Adrenal gland (tissue), 12 donors: ENCODE data around the gene ANO7. TPM values are rescaled to one million over a fixed set of nuclear protein-coding genes. Genes with fewer than 3 reads are reported as not detected.
A peak's percentile ranks its signal among the peaks of the same experiment; 100 is the strongest.

ENCODE experiments used
- DNase-seq, 7 donors: peaks; one replicate each; pipeline ENCODE4 v3.0.0-alpha.2; 2019 to 2020
- H3K27ac ChIP-seq, 5 donors: fragments of 200-600 bp; sonication (generic) in 4 of 5; 1 replicate in 3 of 5; 2 replicates in 2 of 5; pipeline versions ENCODE4 v1.5.1 to v1.8.0; 2016 to 2020; ENCODE audit warnings: mild to moderate bottlenecking in 1 of 5
- H3K27me3 ChIP-seq: fragments of 200-600 bp; 2 replicates; pipeline ENCODE4 v1.8.0; 2021
- H3K36me3 ChIP-seq, 2 donors: fragments of 200-600 bp; replicated peaks in 1 of 2; 1 replicate in 1 of 2; 2 replicates in 1 of 2; pipeline versions ENCODE4 v1.5.1 to v1.8.0; 2018 to 2022
- H3K4me1 ChIP-seq, 2 donors: fragments of 200-600 bp; replicated peaks in 1 of 2; 1 replicate in 1 of 2; 2 replicates in 1 of 2; pipeline versions ENCODE4 v1.5.1 to v1.8.0; 2018 to 2021
- H3K4me3 ChIP-seq, 4 donors: fragments of 200-600 bp; sonication (generic) in 3 of 4; one replicate each; pipeline ENCODE4 v1.5.1; 2016 to 2018
- H3K9me3 ChIP-seq, 3 donors: fragments of 200-600 bp; sonication (generic) in 1 of 3; replicated peaks in 1 of 3; 1 replicate in 2 of 3; 2 replicates in 1 of 3; pipeline versions ENCODE4 v1.5.1 to v1.8.0; 2016 to 2021
- CTCF ChIP-seq, 6 experiments: fragments of 450-650 bp in 4 of 6; fragments of 200-600 bp in 2 of 6; sonication (generic) in 1 of 6; IDR thresholded peaks; 1 replicate in 5 of 6; 2 replicates in 1 of 6; pipeline versions ENCODE4 v1.5.1 to v1.8.0; 2016 to 2021; ENCODE audit warnings: antibody characterized with exemption in 6 of 6, mild to moderate bottlenecking in 2 of 6, moderate library complexity in 1 of 6
- POLR2A ChIP-seq, 2 donors: fragments of 450-650 bp; IDR thresholded peaks; one replicate each; pipeline ENCODE4 v1.6.1; 2017; ENCODE audit warnings: antibody characterized with exemption in 2 of 2, mild to moderate bottlenecking in 2 of 2, moderate library complexity in 1 of 2
- WGBS, 4 donors: extraction: QIAGEN DNeasy Blood & Tissue Kit in 2 of 4; methylation state at CpG; one replicate each; pipeline versions ENCODE4 v1.1.5 to v1.1.7; 2013 to 2017; 5-methylcytosine and 5-hydroxymethylcytosine counted together
- intact Hi-C, 2 donors: fragments of 100-400 bp; cut with DNase I; formaldehyde crosslinking; loops; one replicate each; pipeline versions ENCODE4 v1.14.1 to v1.15.0; 2022 to 2023
- polyA plus RNA-seq, 3 donors: library from polyadenylated mRNA; stranded (reverse); fragments of 200-250 nt in 2 of 3; fragments of 350-450 nt in 1 of 3; fragmentation: Illumina TruSeq in 1 of 3; extraction: RNeasy Lipid Tissue Mini Kit (QIAGEN cat#74804) in 1 of 3; gene quantifications; one replicate each; pipeline ENCODE4 v1.2.3, GENCODE V29; 2013 to 2014
- total RNA-seq, 9 donors: library from RNA; depleted of rRNA in 4 of 9; stranded (reverse); fragments of >200 nt in 4 of 9; fragments of 120-200 nt in 1 of 9; fragmentation: NEBNext Ultra II Directional in 1 of 9; extraction: Animal tissue kit (Norgen Biotek cat#: 25700) in 1 of 9; gene quantifications; one replicate each; pipeline versions ENCODE4 v1.1.0 to v1.2.4, GENCODE V29; 2013 to 2023
- donor health status: healthy with polysubstance abuse.
- donor health status: Bipolar disorder and iron deficiency.
- donor health status: DM: yes; HTN: yes; CAD: no.
- donor health status: DM: no; HTN: no; CAD: no.
- donor health status: DM: no; HTN: no; CAD: no.
- donor health status: DM: yes; HTN: yes; CAD: no.

ANO7 gene
- total and polyA plus RNA-seq, 12 donors, result 0.48 to 5.1 (median 1.8) TPM

- 94 to 96% (median 95%) methylated on average over 22 to 28 of the region's 28 CpGs for WGBS, 4 donors
- Histone ChIP-seq H3K4me1 (no peaks in the 10 kb centered on the region), H3K27ac (no peak overlapping the region), H3K36me3 (peaks cover 0 to 100% of the 10 kb centered on the region in 2 donors), H3K4me3 (no peak overlapping the region), H3K27me3 (no peaks in the 10 kb centered on the region), H3K9me3 (no peaks in the 10 kb centered on the region)
- TF ChIP-seq POLR2A (IDR thresholded peaks at IDR 0.05), result no peak
- DNase-seq, result peak in 1 of 7 donors; percentile 12
- intact Hi-C loops, result no loop called here
These were observed 51.2 kb downstream of the ANO7 start for GRCh38 chr2:241239552-241240202.

GRCh38 chr2:241240320-241241004, 52.0 kb downstream of the ANO7 start:
- intact Hi-C loops, result no loop called here

GRCh38 chr2:241241669-241242068, 53.2 kb downstream of the ANO7 start:
- Histone ChIP-seq H3K36me3 (peaks cover 0 to 100% of the 10 kb centered on the region in 2 donors), H3K4me1 (no peaks in the 10 kb centered on the region), H3K27me3 (no peaks in the 10 kb centered on the region), H3K9me3 (no peaks in the 10 kb centered on the region), H3K4me3 (no peak overlapping the region), H3K27ac (no peak overlapping the region)
- WGBS, 4 donors, result 86 to 88% (median 87%) methylated on average over 4 of the region's 4 CpGs
- no peak for DNase-seq
- intact Hi-C loops, result no loop called here
- TF ChIP-seq POLR2A (IDR thresholded peaks at IDR 0.05) (no peak), CTCF (IDR thresholded peaks at IDR 0.05) (no peak)

More at GRCh38 chr2:241240320-241241004, 52.0 kb downstream of the ANO7 start:
- H3K27ac ChIP-seq, result no peak overlapping the region
- H3K4me1 ChIP-seq, result no peaks in the 10 kb centered on the region
- no peaks in the 10 kb centered on the region for H3K27me3 ChIP-seq
- WGBS, 4 donors, result 92 to 93% (median 93%) methylated on average over 17 to 21 of the region's 21 CpGs
- H3K4me3 ChIP-seq, result no peak overlapping the region
- peak in 1 of 7 donors; percentile 7 for DNase-seq
- no peak for TF ChIP-seq CTCF (IDR thresholded peaks at IDR 0.05)
- TF ChIP-seq POLR2A (IDR thresholded peaks at IDR 0.05), result no peak
- no peaks in the 10 kb centered on the region for H3K9me3 ChIP-seq
- peaks cover 0 to 100% of the 10 kb centered on the region in 2 donors for H3K36me3 ChIP-seq

GRCh38 chr2:241242306-241242705, 53.8 kb downstream of the ANO7 start:
- intact Hi-C loops, result no loop called here
- WGBS, 4 donors, result 69 to 81% (median 75%) methylated on average over 13 to 14 of the region's 14 CpGs
- Histone ChIP-seq H3K27me3 (no peaks in the 10 kb centered on the region), H3K36me3 (peaks cover 0 to 100% of the 10 kb centered on the region in 2 donors), H3K4me3 (no peak overlapping the region), H3K9me3 (no peaks in the 10 kb centered on the region), H3K4me1 (no peaks in the 10 kb centered on the region), H3K27ac (no peak overlapping the region)
- no peak for DNase-seq
- TF ChIP-seq CTCF (IDR thresholded peaks at IDR 0.05), result no peak
- TF ChIP-seq POLR2A (IDR thresholded peaks at IDR 0.05), result no peak
